Calu3 (cell line): Measurements from ENCODE around the gene ITSN2. TPM values are rescaled to one million over a fixed set of nuclear protein-coding genes. Genes with fewer than 3 reads are reported as not detected.

ENCODE experiments used
- BruUV-seq: library from RNA; stranded (reverse); fragments of 400-500 nt; replicated peaks from 2 replicates; lab custom pipeline; 2021; lab: Mats Ljungman, UMichigan
- CTCF ChIA-PET: fragments of 300-600 bp; sonication (Branson Sonifier 250); formaldehyde crosslinking; loops from one replicate; lab custom pipeline; 2022; ENCODE audit warnings: antibody characterized with exemption; lab: Charles Lee
- DNase-seq: peaks from one replicate; pipeline ENCODE4 v3.0.0; 2022
- H3K27ac Mint-ChIP-seq: one replicate; pipeline ENCODE4 v1.8.0; 2022; ENCODE audit warnings: mixed read lengths; ENCODE audit not compliant: unreplicated experiment
- H3K27me3 Mint-ChIP-seq: one replicate; pipeline ENCODE4 v1.8.0; 2022; ENCODE audit warnings: mixed read lengths; ENCODE audit not compliant: unreplicated experiment
- H3K36me3 Mint-ChIP-seq: one replicate; pipeline ENCODE4 v1.8.0; 2022; ENCODE audit warnings: mild to moderate bottlenecking, moderate library complexity, mixed read lengths; ENCODE audit not compliant: insufficient read depth, unreplicated experiment
- H3K4me1 Mint-ChIP-seq: one replicate; pipeline ENCODE4 v1.8.0; 2022; ENCODE audit warnings: mild to moderate bottlenecking, low read depth, mixed read lengths; ENCODE audit not compliant: unreplicated experiment
- H3K4me3 Mint-ChIP-seq: one replicate; pipeline ENCODE4 v1.8.0; 2022; ENCODE audit warnings: mild to moderate bottlenecking, low read depth, moderate library complexity, mixed read lengths; ENCODE audit not compliant: unreplicated experiment
- H3K9me3 Mint-ChIP-seq: one replicate; pipeline ENCODE4 v1.8.0; 2022; ENCODE audit warnings: low read depth, mixed read lengths; ENCODE audit not compliant: unreplicated experiment
- CTCF ChIP-seq: fragments of 200-600 bp; IDR thresholded peaks from one replicate; pipeline ENCODE4 v1.8.0; 2022; ENCODE audit warnings: antibody characterized with exemption; ENCODE audit not compliant: unreplicated experiment
- intact Hi-C: fragments of 100-400 bp; cut with micrococcal nuclease; formaldehyde crosslinking; loops from one replicate; pipeline ENCODE4 v1.10.0; 2022; ENCODE audit not compliant: unreplicated experiment
- total RNA-seq: library from RNA; stranded (reverse); gene quantifications from 2 replicates; pipeline ENCODE4 v1.2.3, GENCODE V29; 2022

ITSN2 gene
- total RNA-seq, 1 experiment from 2014 or later: 45.4 TPM

GRCh38 chr2:24317491-24317920, 42.8 kb downstream of the ITSN2 start:
- DNase-seq: no peak
- Mint-ChIP-seq H3K27ac (no peak overlapping the region), H3K4me3 (no peak overlapping the region), H3K36me3 (peaks cover 3% of the 10 kb centered on the region), H3K4me1 (no peaks in the 10 kb centered on the region), H3K9me3 (no peaks in the 10 kb centered on the region), H3K27me3 (no peaks in the 10 kb centered on the region)
- intact Hi-C loops: no loop called here
- BruUV-seq: no TSS peak
- TF ChIP-seq CTCF: no peak
- CTCF ChIA-PET: interaction anchor here (0.5 kb wide), 1 partner anchor 22 kb away, joined by 3 read pairs; no protein-coding TSS in a partner anchor

GRCh38 chr2:24315669-24316068, 44.7 kb downstream of the ITSN2 start:
- intact Hi-C loops: no loop called here
- no peaks in the 10 kb centered on the region for H3K9me3 Mint-ChIP-seq
- H3K4me1 Mint-ChIP-seq: no peaks in the 10 kb centered on the region
- no peak overlapping the region for H3K4me3 Mint-ChIP-seq
- CTCF ChIA-PET: no interaction called here
- H3K36me3 Mint-ChIP-seq: peaks cover 3% of the 10 kb centered on the region
- no peaks in the 10 kb centered on the region for H3K27me3 Mint-ChIP-seq
- TF ChIP-seq CTCF: no peak
- no TSS peak for BruUV-seq
- peak overlapping the region; percentile 19 for H3K27ac Mint-ChIP-seq
- DNase-seq: no peak

- intact Hi-C loops: no loop called here
Observed at GRCh38 chr2:24313744-24314632, 46.3 kb downstream of the ITSN2 start.

GRCh38 chr2:24307961-24308360, 52.4 kb downstream of the ITSN2 start:
- BruUV-seq: no TSS peak
- intact Hi-C loops: no loop called here
- CTCF ChIA-PET: no interaction called here

More at GRCh38 chr2:24313744-24314632, 46.3 kb downstream of the ITSN2 start:
- DNase-seq: no peak
- Mint-ChIP-seq H3K4me1 (no peaks in the 10 kb centered on the region), H3K9me3 (no peaks in the 10 kb centered on the region), H3K27ac (no peak overlapping the region), H3K36me3 (peaks cover 10% of the 10 kb centered on the region), H3K27me3 (no peaks in the 10 kb centered on the region), H3K4me3 (no peak overlapping the region)
- no TSS peak for BruUV-seq
- CTCF ChIA-PET: no interaction called here
- no peak for TF ChIP-seq CTCF

More at GRCh38 chr2:24307961-24308360, 52.4 kb downstream of the ITSN2 start:
- TF ChIP-seq CTCF: no peak
- no peak overlapping the region for H3K4me3 Mint-ChIP-seq
- H3K27me3 Mint-ChIP-seq: no peaks in the 10 kb centered on the region
- no peaks in the 10 kb centered on the region for H3K4me1 Mint-ChIP-seq
- H3K9me3 Mint-ChIP-seq: no peaks in the 10 kb centered on the region
- H3K36me3 Mint-ChIP-seq: peaks cover 6% of the 10 kb centered on the region
- DNase-seq: no peak
- no peak overlapping the region for H3K27ac Mint-ChIP-seq
